ENCODE data around the gene NEURL3.

- TF ChIP-seq CTCF (IDR thresholded peaks at IDR 0.05; ENCODE audit: poor library complexity), result no peak
- no peak for TF ChIP-seq EZH2 (IDR thresholded peaks at IDR 0.05; ENCODE audit: borderline replicate concordance)
- no peak for TF ChIP-seq EZH2phosphoT487 (IDR thresholded peaks at IDR 0.05; ENCODE audit: low read depth, severe bottlenecking, unreplicated experiment)
Measured at GRCh38 chr2:96471772-96472171, 33.4 kb downstream of the NEURL3 start.
